IgD-negative memory B cell (primary cell): ENCODE measurements around the gene ARHGAP20. TPM values are rescaled to one million over a fixed set of nuclear protein-coding genes. Genes with fewer than 3 reads are reported as not detected.
"Not testable (repeated sequence)": the region's sequence is repeated elsewhere in the genome, so short reads cannot be mapped to it uniquely, and the experiment has no call there.

ENCODE experiments used
- H3K27ac Mint-ChIP-seq, 3 donors: one replicate each; pipeline ENCODE4 v1.8.0; 2020 to 2022; ENCODE audit warnings: mild to moderate bottlenecking in 3 of 3, mixed read lengths in 3 of 3, moderate library complexity in 1 of 3
- H3K27me3 Mint-ChIP-seq: one replicate; pipeline ENCODE4 v1.8.0; 2021; ENCODE audit warnings: mixed read lengths
- H3K36me3 Mint-ChIP-seq: one replicate; pipeline ENCODE4 v1.8.0; 2020; ENCODE audit warnings: mild to moderate bottlenecking, mixed read lengths
- H3K4me1 Mint-ChIP-seq, 3 donors: one replicate each; pipeline ENCODE4 v1.8.0; 2020 to 2022; ENCODE audit warnings: mixed read lengths in 3 of 3, mild to moderate bottlenecking in 1 of 3
- H3K4me3 Mint-ChIP-seq, 4 donors: one replicate each; pipeline ENCODE4 v1.8.0; 2020 to 2022; ENCODE audit warnings: mild to moderate bottlenecking in 4 of 4, mixed read lengths in 4 of 4, moderate library complexity in 3 of 4
- H3K9me3 Mint-ChIP-seq, 3 donors: one replicate each; pipeline ENCODE4 v1.8.0; 2020 to 2021; ENCODE audit warnings: mixed read lengths in 3 of 3, mild to moderate bottlenecking in 1 of 3
- polyA plus RNA-seq: library from polyadenylated mRNA; unstranded; fragments of 300-500 nt; fragmentation: Illumina TruSeq; gene quantifications from one replicate; pipeline ENCODE4 v1.2.3, GENCODE V29; 2021

Gene ARHGAP20
- polyA plus RNA-seq, 1 donor from 2014 or later, result 0.51 TPM

GRCh38 chr11:110689306-110689705 is 22.9 kb downstream of the ARHGAP20 start:
- no peak overlapping the region for H3K4me3 Mint-ChIP-seq
- peaks cover 0 to 1% (median 0%) of the 10 kb centered on the region in 3 donors for H3K4me1 Mint-ChIP-seq
- H3K9me3 Mint-ChIP-seq, result no peaks in the 10 kb centered on the region
- no peaks in the 10 kb centered on the region for H3K27me3 Mint-ChIP-seq
- no peaks in the 10 kb centered on the region for H3K36me3 Mint-ChIP-seq
- H3K27ac Mint-ChIP-seq, result no peak overlapping the region

GRCh38 chr11:110679323-110679975 is 32.8 kb downstream of the ARHGAP20 start:
- H3K4me1 Mint-ChIP-seq, result peaks cover 0 to 4% (median 2%) of the 10 kb centered on the region in 3 donors
- no peak overlapping the region for H3K4me3 Mint-ChIP-seq
- peaks cover 2% of the 10 kb centered on the region for H3K27me3 Mint-ChIP-seq
- H3K9me3 Mint-ChIP-seq, result peaks cover 0 to 2% (median 1%) of the 10 kb centered on the region in 3 donors
- no peaks in the 10 kb centered on the region for H3K36me3 Mint-ChIP-seq
- no peak overlapping the region for H3K27ac Mint-ChIP-seq

- Mint-ChIP-seq H3K4me3 (no peak overlapping the region), H3K27ac (no peak overlapping the region), H3K36me3 (no peaks in the 10 kb centered on the region), H3K4me1 (peaks cover 0 to 2% (median 0%) of the 10 kb centered on the region in 3 donors), H3K27me3 (peaks cover 2% of the 10 kb centered on the region), H3K9me3 (peaks cover 3 to 5% (median 3%) of the 10 kb centered on the region in 3 donors)
Measured at GRCh38 chr11:110675548-110675947, 36.7 kb downstream of the ARHGAP20 start.

GRCh38 chr11:110665689-110666465 is 46.4 kb downstream of the ARHGAP20 start:
- no peak overlapping the region for H3K27ac Mint-ChIP-seq
- H3K27me3 Mint-ChIP-seq, result no peaks in the 10 kb centered on the region
- H3K4me3 Mint-ChIP-seq, result no peak overlapping the region
- peaks cover 0 to 2% (median 0%) of the 10 kb centered on the region in 3 donors for H3K9me3 Mint-ChIP-seq
- H3K36me3 Mint-ChIP-seq, result peaks cover 1% of the 10 kb centered on the region
- H3K4me1 Mint-ChIP-seq, result no peaks in the 10 kb centered on the region

GRCh38 chr11:110655967-110656366 is 56.3 kb downstream of the ARHGAP20 start:
- peaks cover 0 to 4% (median 1%) of the 10 kb centered on the region in 3 donors for H3K4me1 Mint-ChIP-seq
- H3K27ac Mint-ChIP-seq, result no peak overlapping the region
- H3K36me3 Mint-ChIP-seq, result no peaks in the 10 kb centered on the region
- peaks cover 2 to 16% (median 12%) of the 10 kb centered on the region in 3 donors for H3K9me3 Mint-ChIP-seq
- H3K4me3 Mint-ChIP-seq, result no peak overlapping the region
- H3K27me3 Mint-ChIP-seq, result peaks cover 7% of the 10 kb centered on the region

- Mint-ChIP-seq H3K27me3 (peaks cover 10% of the 10 kb centered on the region), H3K4me3 (no peak overlapping the region), H3K9me3 (peaks cover 3 to 20% (median 13%) of the 10 kb centered on the region in 3 donors), H3K36me3 (no peaks in the 10 kb centered on the region), H3K4me1 (peaks cover 0 to 4% (median 1%) of the 10 kb centered on the region in 3 donors), H3K27ac (no peak overlapping the region)
Measured at GRCh38 chr11:110654456-110654855, 57.8 kb downstream of the ARHGAP20 start.

GRCh38 chr11:110645253-110645652 is 67.0 kb downstream of the ARHGAP20 start:
- Mint-ChIP-seq H3K9me3 (peaks cover 0 to 5% (median 0%) of the 10 kb centered on the region in 3 donors), H3K36me3 (no peaks in the 10 kb centered on the region), H3K4me1 (no peaks in the 10 kb centered on the region), H3K27ac (no peak overlapping the region), H3K4me3 (no peak overlapping the region), H3K27me3 (peaks cover 6% of the 10 kb centered on the region)

- Mint-ChIP-seq H3K36me3 (no peaks in the 10 kb centered on the region), H3K9me3 (peaks cover 0 to 1% (median 0%) of the 10 kb centered on the region in 3 donors), H3K27me3 (no peaks in the 10 kb centered on the region), H3K4me1 (no peaks in the 10 kb centered on the region), H3K27ac (no peak overlapping the region), H3K4me3 (no peak overlapping the region)
Measured at GRCh38 chr11:110634370-110634769, 77.9 kb downstream of the ARHGAP20 start.

GRCh38 chr11:110631551-110631950 is 80.7 kb downstream of the ARHGAP20 start:
- Mint-ChIP-seq H3K4me1 (peaks cover 0 to 1% (median 0%) of the 10 kb centered on the region in 3 donors), H3K4me3 (no peak overlapping the region), H3K27me3 (no peaks in the 10 kb centered on the region), H3K9me3 (peaks cover 0 to 1% (median 0%) of the 10 kb centered on the region in 3 donors), H3K36me3 (no peaks in the 10 kb centered on the region), H3K27ac (no peak overlapping the region)

GRCh38 chr11:110629594-110629993 is 82.6 kb downstream of the ARHGAP20 start:
- Mint-ChIP-seq H3K4me1 (peaks cover 0 to 1% (median 0%) of the 10 kb centered on the region in 3 donors), H3K9me3 (peaks cover 0 to 1% (median 0%) of the 10 kb centered on the region in 3 donors), H3K27me3 (no peaks in the 10 kb centered on the region), H3K4me3 (no peak overlapping the region), H3K27ac (no peak overlapping the region), H3K36me3 (no peaks in the 10 kb centered on the region)

- H3K27ac Mint-ChIP-seq, result no peak overlapping the region
- peaks cover 3% of the 10 kb centered on the region for H3K36me3 Mint-ChIP-seq
- no peak overlapping the region for H3K4me3 Mint-ChIP-seq
- H3K9me3 Mint-ChIP-seq, result peaks cover 0 to 3% (median 2%) of the 10 kb centered on the region in 3 donors
- no peaks in the 10 kb centered on the region for H3K27me3 Mint-ChIP-seq
- no peaks in the 10 kb centered on the region for H3K4me1 Mint-ChIP-seq
Measured at GRCh38 chr11:110621826-110622225, 90.4 kb downstream of the ARHGAP20 start.

GRCh38 chr11:110619366-110619765 is 92.9 kb downstream of the ARHGAP20 start:
- H3K4me1 Mint-ChIP-seq, H3K9me3 Mint-ChIP-seq, H3K27ac Mint-ChIP-seq, H3K4me3 Mint-ChIP-seq, H3K36me3 Mint-ChIP-seq, H3K27me3 Mint-ChIP-seq: not testable (repeated sequence)

GRCh38 chr11:110614031-110614430 is 98.2 kb downstream of the ARHGAP20 start:
- Mint-ChIP-seq H3K4me1 (no peaks in the 10 kb centered on the region), H3K36me3 (no peaks in the 10 kb centered on the region), H3K27me3 (peaks cover 2% of the 10 kb centered on the region), H3K27ac (no peak overlapping the region), H3K4me3 (no peak overlapping the region), H3K9me3 (peaks cover 0 to 2% (median 0%) of the 10 kb centered on the region in 3 donors)

GRCh38 chr11:110613197-110613918 is 98.9 kb downstream of the ARHGAP20 start:
- Mint-ChIP-seq H3K27me3 (peaks cover 2% of the 10 kb centered on the region), H3K4me3 (no peak overlapping the region), H3K4me1 (peaks cover 0 to 1% (median 0%) of the 10 kb centered on the region in 3 donors), H3K27ac (no peak overlapping the region), H3K9me3 (peaks cover 0 to 2% (median 0%) of the 10 kb centered on the region in 3 donors), H3K36me3 (no peaks in the 10 kb centered on the region)

- Mint-ChIP-seq H3K36me3 (no peaks in the 10 kb centered on the region), H3K9me3 (no peaks in the 10 kb centered on the region), H3K4me1 (peaks cover 0 to 2% (median 0%) of the 10 kb centered on the region in 3 donors), H3K27ac (no peak overlapping the region), H3K27me3 (peaks cover 2% of the 10 kb centered on the region), H3K4me3 (no peak overlapping the region)
Measured at GRCh38 chr11:110606415-110606814, 105.8 kb downstream of the ARHGAP20 start.
